Measurements from ENCODE around the gene PTPN9. TPM values are rescaled to one million over a fixed set of nuclear protein-coding genes. Genes with fewer than 3 reads are reported as not detected.

The PTPN9 gene
- total RNA-seq, 1 donor from 2014 or later = 138 TPM

- Mint-ChIP-seq H3K27ac (ENCODE audit: unreplicated experiment) (peak overlapping the region; percentile 96), H3K4me3 (ENCODE audit: unreplicated experiment) (peak overlapping the region; percentile 97), H3K9me3 (ENCODE audit: unreplicated experiment) (peaks cover 27% of the 10 kb centered on the region), H3K36me3 (ENCODE audit: unreplicated experiment) (no peaks in the 10 kb centered on the region), H3K4me1 (ENCODE audit: low read depth, unreplicated experiment) (peaks cover 12% of the 10 kb centered on the region), H3K27me3 (ENCODE audit: unreplicated experiment) (peaks cover 21% of the 10 kb centered on the region)
- TF ChIP-seq CTCF (IDR thresholded peaks at IDR 0.05; ENCODE audit: partially characterized antibody, unreplicated experiment) = no peak
- peak; percentile 96 for DNase-seq
Observed at GRCh38 chr15:75453703-75454470, 125.2 kb downstream of the PTPN9 start.

GRCh38 chr15:75452865-75453702 lies 126.0 kb downstream of the PTPN9 start:
- H3K36me3 Mint-ChIP-seq (ENCODE audit: unreplicated experiment) = no peaks in the 10 kb centered on the region
- DNase-seq = peak; percentile 59

GRCh38 chr15:75452364-75452864 lies 126.7 kb downstream of the PTPN9 start:
- peak overlapping the region; percentile 96 for H3K27ac Mint-ChIP-seq (ENCODE audit: unreplicated experiment)

More at GRCh38 chr15:75452865-75453702, 126.0 kb downstream of the PTPN9 start:
- Mint-ChIP-seq H3K4me3 (ENCODE audit: unreplicated experiment) (peak overlapping the region; percentile 97), H3K9me3 (ENCODE audit: unreplicated experiment) (peaks cover 26% of the 10 kb centered on the region), H3K4me1 (ENCODE audit: low read depth, unreplicated experiment) (peaks cover 12% of the 10 kb centered on the region), H3K27me3 (ENCODE audit: unreplicated experiment) (peaks cover 16% of the 10 kb centered on the region), H3K27ac (ENCODE audit: unreplicated experiment) (peak overlapping the region; percentile 96)
- no peak for TF ChIP-seq CTCF (IDR thresholded peaks at IDR 0.05; ENCODE audit: partially characterized antibody, unreplicated experiment)

GRCh38 chr15:75451674-75452363 lies 127.3 kb downstream of the PTPN9 start, which contains the start of gene SIN3A:
Gene SIN3A, minus strand, starts transcription at chr15:75451690. Its CDS starts 21,315 bp downstream, at chr15:75430375.
- Mint-ChIP-seq H3K4me1 (ENCODE audit: low read depth, unreplicated experiment) (peaks cover 8% of the 10 kb centered on the region), H3K27ac (ENCODE audit: unreplicated experiment) (peak within 1 kb of the TSS; percentile 96), H3K36me3 (ENCODE audit: unreplicated experiment) (no peaks in the 10 kb centered on the region), H3K4me3 (ENCODE audit: unreplicated experiment) (peak within 1 kb of the TSS; percentile 99), H3K9me3 (ENCODE audit: unreplicated experiment) (peaks cover 24% of the 10 kb centered on the region), H3K27me3 (ENCODE audit: unreplicated experiment) (peaks cover 14% of the 10 kb centered on the region)
- peak; percentile 99 for DNase-seq
- TF ChIP-seq CTCF (IDR thresholded peaks at IDR 0.05; ENCODE audit: partially characterized antibody, unreplicated experiment) = no peak

More at GRCh38 chr15:75452364-75452864, 126.7 kb downstream of the PTPN9 start:
- Mint-ChIP-seq H3K4me1 (ENCODE audit: low read depth, unreplicated experiment) (peaks cover 11% of the 10 kb centered on the region), H3K36me3 (ENCODE audit: unreplicated experiment) (no peaks in the 10 kb centered on the region), H3K27me3 (ENCODE audit: unreplicated experiment) (peaks cover 16% of the 10 kb centered on the region), H3K9me3 (ENCODE audit: unreplicated experiment) (peaks cover 27% of the 10 kb centered on the region), H3K4me3 (ENCODE audit: unreplicated experiment) (peak overlapping the region; percentile 97)
- TF ChIP-seq CTCF (IDR thresholded peaks at IDR 0.05; ENCODE audit: partially characterized antibody, unreplicated experiment) = no peak
- peak; percentile 75 for DNase-seq
